ENCODE measurements around the gene DKC1.
"Not testable (repeated sequence)": the region's sequence is repeated elsewhere in the genome, so short reads cannot be mapped to it uniquely, and the experiment has no call there.

Gene DKC1

DNA sequence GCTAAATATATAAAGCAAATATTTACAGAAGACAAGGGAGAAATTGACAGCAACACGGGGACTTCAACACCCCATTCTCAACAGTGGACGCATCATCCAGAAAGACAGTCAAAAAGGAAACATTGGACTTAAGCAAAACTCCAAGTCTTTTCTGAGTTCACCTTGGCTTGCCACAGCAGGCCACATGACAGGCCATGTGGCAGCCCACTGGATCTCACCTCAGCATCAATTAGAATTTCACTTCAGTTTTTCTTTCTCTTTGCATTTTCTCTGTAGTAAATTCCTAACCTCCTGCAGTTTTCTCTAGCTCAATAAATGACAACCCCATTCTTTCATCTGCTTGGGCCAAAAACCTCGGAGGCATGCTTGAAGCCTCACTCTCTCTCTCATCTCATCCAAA lies 59.4 kb downstream of the DKC1 start:
- no peak for DNase-seq

- no peak for DNase-seq
Measured at GRCh38 chrX:154824638-154825037, 62.0 kb downstream of the DKC1 start.

DNA sequence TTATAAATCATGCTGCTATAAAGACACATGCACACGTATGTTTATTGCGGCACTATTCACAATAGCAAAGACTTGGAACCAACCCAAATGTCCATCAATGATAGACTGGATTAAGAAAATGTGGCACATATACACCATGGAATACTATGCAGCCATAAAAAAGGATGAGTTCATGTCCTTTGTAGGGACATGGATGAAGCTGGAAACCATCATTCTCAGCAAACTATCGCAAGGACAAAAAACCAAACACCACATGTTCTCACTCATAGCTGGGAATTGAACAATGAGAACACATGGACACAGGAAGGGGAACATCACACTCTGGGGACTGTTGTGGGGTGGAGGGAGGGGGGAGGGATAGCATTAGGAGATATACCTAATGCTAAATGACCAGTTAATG lies 62.9 kb downstream of the DKC1 start:
- not testable (repeated sequence) for DNase-seq
